Activated naive CD8-positive, alpha-beta T cell treated with anti-CD3 and anti-CD28 coated beads, Interleukin-2, amount 10 ng/mL, durations not matched to agents 7 days and 5 days (primary cell): ENCODE measurements around the gene ABCA12. TPM values are rescaled to one million over a fixed set of nuclear protein-coding genes. Genes with fewer than 3 reads are reported as not detected.
A peak's percentile ranks its signal among the peaks of the same experiment; 100 is the strongest.
"Not testable (repeated sequence)": the region's sequence is repeated elsewhere in the genome, so short reads cannot be mapped to it uniquely, and the experiment has no call there.

Experiments
- ATAC-seq: fragments of 150-1000 bp; cut with Tn5 transposase; one replicate; pipeline ENCODE4 v1.10.0; 2021; ENCODE audit warnings: low read depth, moderate library complexity
- POLR2A ChIA-PET: fragments of 350-600 bp; sonication (Branson Sonifier 250); formaldehyde crosslinking; loops from one replicate; lab custom pipeline; 2021; ENCODE audit warnings: antibody characterized with exemption; lab: Charles Lee
- DNase-seq: peaks from one replicate; pipeline ENCODE4 v3.0.0; 2021
- H3K27ac Mint-ChIP-seq: one replicate; pipeline ENCODE4 v1.8.0; 2022; ENCODE audit warnings: mild to moderate bottlenecking, mixed read lengths
- H3K27me3 Mint-ChIP-seq: one replicate; pipeline ENCODE4 v1.8.0; 2022; ENCODE audit warnings: mild to moderate bottlenecking, moderate library complexity, mixed read lengths
- H3K36me3 Mint-ChIP-seq: one replicate; pipeline ENCODE4 v1.8.0; 2021; ENCODE audit warnings: mild to moderate bottlenecking, mixed read lengths
- H3K4me1 Mint-ChIP-seq: one replicate; pipeline ENCODE4 v1.8.0; 2021; ENCODE audit warnings: mixed read lengths
- H3K4me3 Mint-ChIP-seq: one replicate; pipeline ENCODE4 v1.8.0; 2022; ENCODE audit warnings: mild to moderate bottlenecking, moderate library complexity, mixed read lengths
- H3K9me3 Mint-ChIP-seq: one replicate; pipeline ENCODE4 v1.8.0; 2021; ENCODE audit warnings: mixed read lengths
- total RNA-seq, 2 experiments: library from RNA; stranded (reverse); gene quantifications; one replicate each; pipeline ENCODE4 v1.2.3, GENCODE V29; 2021

ABCA12 gene, protein sequence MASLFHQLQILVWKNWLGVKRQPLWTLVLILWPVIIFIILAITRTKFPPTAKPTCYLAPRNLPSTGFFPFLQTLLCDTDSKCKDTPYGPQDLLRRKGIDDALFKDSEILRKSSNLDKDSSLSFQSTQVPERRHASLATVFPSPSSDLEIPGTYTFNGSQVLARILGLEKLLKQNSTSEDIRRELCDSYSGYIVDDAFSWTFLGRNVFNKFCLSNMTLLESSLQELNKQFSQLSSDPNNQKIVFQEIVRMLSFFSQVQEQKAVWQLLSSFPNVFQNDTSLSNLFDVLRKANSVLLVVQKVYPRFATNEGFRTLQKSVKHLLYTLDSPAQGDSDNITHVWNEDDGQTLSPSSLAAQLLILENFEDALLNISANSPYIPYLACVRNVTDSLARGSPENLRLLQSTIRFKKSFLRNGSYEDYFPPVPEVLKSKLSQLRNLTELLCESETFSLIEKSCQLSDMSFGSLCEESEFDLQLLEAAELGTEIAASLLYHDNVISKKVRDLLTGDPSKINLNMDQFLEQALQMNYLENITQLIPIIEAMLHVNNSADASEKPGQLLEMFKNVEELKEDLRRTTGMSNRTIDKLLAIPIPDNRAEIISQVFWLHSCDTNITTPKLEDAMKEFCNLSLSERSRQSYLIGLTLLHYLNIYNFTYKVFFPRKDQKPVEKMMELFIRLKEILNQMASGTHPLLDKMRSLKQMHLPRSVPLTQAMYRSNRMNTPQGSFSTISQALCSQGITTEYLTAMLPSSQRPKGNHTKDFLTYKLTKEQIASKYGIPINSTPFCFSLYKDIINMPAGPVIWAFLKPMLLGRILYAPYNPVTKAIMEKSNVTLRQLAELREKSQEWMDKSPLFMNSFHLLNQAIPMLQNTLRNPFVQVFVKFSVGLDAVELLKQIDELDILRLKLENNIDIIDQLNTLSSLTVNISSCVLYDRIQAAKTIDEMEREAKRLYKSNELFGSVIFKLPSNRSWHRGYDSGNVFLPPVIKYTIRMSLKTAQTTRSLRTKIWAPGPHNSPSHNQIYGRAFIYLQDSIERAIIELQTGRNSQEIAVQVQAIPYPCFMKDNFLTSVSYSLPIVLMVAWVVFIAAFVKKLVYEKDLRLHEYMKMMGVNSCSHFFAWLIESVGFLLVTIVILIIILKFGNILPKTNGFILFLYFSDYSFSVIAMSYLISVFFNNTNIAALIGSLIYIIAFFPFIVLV (N-terminal part only)
- total RNA-seq, result not detected

GRCh38 chr2:215138479-215138878, at the start of gene ABCA12:
TSS of gene ABCA12 (minus strand) at chr2:215138626. CDS start at chr2:215138208, 418 bp downstream.
- H3K9me3 Mint-ChIP-seq, result no peaks in the 10 kb centered on the region
- peaks cover 8% of the 10 kb centered on the region for H3K27me3 Mint-ChIP-seq
- no peak for ATAC-seq
- no peaks in the 10 kb centered on the region for H3K4me1 Mint-ChIP-seq
- POLR2A ChIA-PET, result no interaction called here
- no peak for DNase-seq
- H3K4me3 Mint-ChIP-seq, result no peak within 1 kb of the TSS
- H3K27ac Mint-ChIP-seq, result no peak within 1 kb of the TSS
- no peaks in the 10 kb centered on the region for H3K36me3 Mint-ChIP-seq

- H3K36me3 Mint-ChIP-seq, result no peaks in the 10 kb centered on the region
- POLR2A ChIA-PET, result no interaction called here
- H3K4me3 Mint-ChIP-seq, result no peak overlapping the region
- H3K27ac Mint-ChIP-seq, result no peak overlapping the region
- no peak for DNase-seq
- peaks cover 2% of the 10 kb centered on the region for H3K27me3 Mint-ChIP-seq
- no peak for ATAC-seq
- no peaks in the 10 kb centered on the region for H3K4me1 Mint-ChIP-seq
- H3K9me3 Mint-ChIP-seq, result no peaks in the 10 kb centered on the region
Measured at GRCh38 chr2:215188078-215188477, 49.7 kb upstream of the ABCA12 start.

- ATAC-seq, result no peak
Measured at GRCh38 chr2:215186021-215186420, 47.6 kb upstream of the ABCA12 start.

GRCh38 chr2:215178121-215178520, 39.7 kb upstream of the ABCA12 start:
- H3K4me1 Mint-ChIP-seq, result no peaks in the 10 kb centered on the region
- ATAC-seq, result no peak
- no peak for DNase-seq
- no peaks in the 10 kb centered on the region for H3K36me3 Mint-ChIP-seq
- no peaks in the 10 kb centered on the region for H3K27me3 Mint-ChIP-seq
- H3K9me3 Mint-ChIP-seq, result peaks cover 4% of the 10 kb centered on the region
- POLR2A ChIA-PET, result no interaction called here
- H3K27ac Mint-ChIP-seq, result no peak overlapping the region
- no peak overlapping the region for H3K4me3 Mint-ChIP-seq

More at GRCh38 chr2:215186021-215186420, 47.6 kb upstream of the ABCA12 start:
- H3K9me3 Mint-ChIP-seq, result peaks cover 2% of the 10 kb centered on the region
- no peaks in the 10 kb centered on the region for H3K4me1 Mint-ChIP-seq
- no peaks in the 10 kb centered on the region for H3K27me3 Mint-ChIP-seq
- POLR2A ChIA-PET, result no interaction called here
- no peaks in the 10 kb centered on the region for H3K36me3 Mint-ChIP-seq
- no peak overlapping the region for H3K27ac Mint-ChIP-seq
- no peak for DNase-seq
- H3K4me3 Mint-ChIP-seq, result no peak overlapping the region

DNA sequence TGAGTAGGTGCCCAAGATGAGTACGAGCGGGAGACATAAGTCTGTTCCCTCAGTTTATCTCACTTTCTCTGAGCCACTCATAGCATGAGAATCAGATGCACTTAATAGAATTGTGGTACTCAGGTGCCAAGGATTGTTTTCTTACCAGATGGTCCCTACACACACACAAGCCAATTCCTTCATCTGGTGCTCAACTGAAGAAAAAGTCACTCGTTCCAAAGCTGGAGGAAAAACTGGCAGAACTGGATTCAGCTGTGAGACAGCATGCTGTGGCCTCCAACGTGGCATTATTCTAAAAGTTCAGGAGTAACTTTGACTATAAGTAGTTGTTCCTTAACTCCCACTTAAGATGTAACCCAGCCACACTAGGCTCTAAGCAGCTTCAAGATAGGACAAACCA, 33.4 kb upstream of the ABCA12 start:
- Mint-ChIP-seq H3K9me3 (peaks cover 3% of the 10 kb centered on the region), H3K27me3 (no peaks in the 10 kb centered on the region), H3K36me3 (no peaks in the 10 kb centered on the region), H3K4me3 (no peak overlapping the region), H3K4me1 (peaks cover 5% of the 10 kb centered on the region), H3K27ac (no peak overlapping the region)
- no peak for ATAC-seq
- DNase-seq, result no peak
- POLR2A ChIA-PET, result interaction anchor here (1.1 kb wide), 1 partner anchor 139 kb away, joined by 4 read pairs; no protein-coding TSS in a partner anchor

DNA sequence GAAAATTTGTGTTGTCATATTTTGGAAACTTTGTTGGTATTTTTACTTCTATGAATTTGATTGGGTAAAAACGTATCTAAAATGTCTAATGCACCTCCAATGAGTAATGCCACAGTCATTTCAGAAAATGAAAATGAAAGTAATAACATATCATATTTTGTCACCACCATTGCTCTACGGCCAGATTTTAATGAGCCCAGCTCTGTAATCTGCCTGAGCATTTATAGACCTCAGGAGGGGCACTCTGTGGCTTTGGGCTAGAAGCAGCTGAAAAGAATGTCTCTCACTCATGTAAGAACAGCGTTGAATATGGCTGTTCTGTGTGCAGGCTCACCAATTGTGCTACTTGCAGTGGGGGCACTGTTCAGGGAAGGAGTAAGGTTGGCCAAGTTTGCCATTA, 32.7 kb upstream of the ABCA12 start:
- peak overlapping the region; percentile 50 for H3K27ac Mint-ChIP-seq

GRCh38 chr2:215166505-215166904, 28.1 kb upstream of the ABCA12 start:
- H3K4me1 Mint-ChIP-seq, H3K4me3 Mint-ChIP-seq, H3K36me3 Mint-ChIP-seq, H3K27ac Mint-ChIP-seq, H3K27me3 Mint-ChIP-seq, POLR2A ChIA-PET, H3K9me3 Mint-ChIP-seq, ATAC-seq, DNase-seq: not testable (repeated sequence)

More for the DNA sequence above, 32.7 kb upstream of the ABCA12 start:
- Mint-ChIP-seq H3K4me1 (peaks cover 5% of the 10 kb centered on the region), H3K4me3 (peak overlapping the region; percentile 33), H3K36me3 (no peaks in the 10 kb centered on the region), H3K9me3 (peaks cover 3% of the 10 kb centered on the region), H3K27me3 (no peaks in the 10 kb centered on the region)
- ATAC-seq (peak; percentile 77), DNase-seq (no peak)
- POLR2A ChIA-PET, result interaction anchor here (1.1 kb wide), 1 partner anchor 140 kb away, joined by 4 read pairs; no protein-coding TSS in a partner anchor

- H3K4me1 Mint-ChIP-seq, ATAC-seq, H3K9me3 Mint-ChIP-seq, H3K27me3 Mint-ChIP-seq, POLR2A ChIA-PET, H3K36me3 Mint-ChIP-seq, H3K4me3 Mint-ChIP-seq, DNase-seq, H3K27ac Mint-ChIP-seq: not testable (repeated sequence)
Measured at GRCh38 chr2:215163319-215163718, 24.9 kb upstream of the ABCA12 start.

- Mint-ChIP-seq H3K9me3 (peaks cover 3% of the 10 kb centered on the region), H3K36me3 (no peaks in the 10 kb centered on the region), H3K4me1 (no peaks in the 10 kb centered on the region), H3K27me3 (no peaks in the 10 kb centered on the region), H3K27ac (no peak overlapping the region), H3K4me3 (no peak overlapping the region)
- ATAC-seq, result no peak
- no peak for DNase-seq
- POLR2A ChIA-PET, result no interaction called here
Measured at GRCh38 chr2:215161301-215161829, 22.9 kb upstream of the ABCA12 start.

GRCh38 chr2:215160081-215160480, 21.7 kb upstream of the ABCA12 start:
- ATAC-seq (no peak), DNase-seq (no peak)
- Mint-ChIP-seq H3K27ac (no peak overlapping the region), H3K9me3 (peaks cover 3% of the 10 kb centered on the region), H3K4me1 (no peaks in the 10 kb centered on the region), H3K27me3 (no peaks in the 10 kb centered on the region), H3K4me3 (no peak overlapping the region), H3K36me3 (no peaks in the 10 kb centered on the region)
- POLR2A ChIA-PET, result no interaction called here

DNA sequence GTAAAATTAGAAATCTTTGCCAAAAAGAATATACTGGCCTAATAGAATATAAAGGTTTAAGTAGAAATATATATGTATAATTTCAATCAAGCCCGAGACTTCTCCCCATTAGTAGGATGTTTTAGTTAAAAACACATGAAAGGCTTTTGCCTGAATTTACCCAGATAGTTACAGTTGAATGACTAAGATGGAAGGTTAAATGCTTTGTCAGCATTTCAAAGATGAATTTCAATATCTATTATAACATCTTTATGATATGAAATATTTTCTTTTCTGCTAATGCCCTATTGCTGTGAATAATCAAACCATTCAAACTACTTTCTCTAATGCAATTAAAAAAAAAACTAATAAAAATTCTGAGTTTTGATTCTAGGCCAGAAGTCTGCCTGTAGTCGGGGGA, 18.0 kb upstream of the ABCA12 start:
- no peak overlapping the region for H3K27ac Mint-ChIP-seq

DNA sequence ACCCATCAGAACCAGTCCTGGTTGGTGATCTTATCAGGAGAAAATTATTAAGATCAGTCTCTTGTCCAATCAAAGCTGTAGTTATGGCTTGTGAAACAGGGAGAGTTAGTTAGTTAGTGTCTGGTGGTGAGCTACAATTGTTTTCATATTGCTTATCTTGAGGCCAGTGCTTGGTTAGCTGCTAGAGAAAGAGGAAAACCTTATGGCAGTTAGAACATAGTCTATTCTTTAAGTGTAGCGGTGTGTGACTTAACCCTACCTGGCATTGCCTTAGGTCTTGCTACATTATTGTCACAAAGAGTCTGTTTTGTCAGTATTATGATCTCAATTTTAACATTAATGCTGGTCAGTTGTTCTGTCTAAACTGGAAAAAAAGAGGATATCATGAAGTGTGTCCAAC, 11.5 kb upstream of the ABCA12 start:
- Mint-ChIP-seq H3K4me1 (no peaks in the 10 kb centered on the region), H3K9me3 (no peaks in the 10 kb centered on the region), H3K4me3 (no peak overlapping the region), H3K36me3 (no peaks in the 10 kb centered on the region), H3K27ac (no peak overlapping the region), H3K27me3 (peaks cover 1% of the 10 kb centered on the region)
- POLR2A ChIA-PET, result no interaction called here
- no peak for ATAC-seq
- DNase-seq, result no peak

More for the DNA sequence above, 18.0 kb upstream of the ABCA12 start:
- Mint-ChIP-seq H3K36me3 (no peaks in the 10 kb centered on the region), H3K4me3 (no peak overlapping the region), H3K27me3 (no peaks in the 10 kb centered on the region), H3K4me1 (no peaks in the 10 kb centered on the region), H3K9me3 (no peaks in the 10 kb centered on the region)
- POLR2A ChIA-PET, result no interaction called here
- DNase-seq (no peak), ATAC-seq (no peak)

DNA sequence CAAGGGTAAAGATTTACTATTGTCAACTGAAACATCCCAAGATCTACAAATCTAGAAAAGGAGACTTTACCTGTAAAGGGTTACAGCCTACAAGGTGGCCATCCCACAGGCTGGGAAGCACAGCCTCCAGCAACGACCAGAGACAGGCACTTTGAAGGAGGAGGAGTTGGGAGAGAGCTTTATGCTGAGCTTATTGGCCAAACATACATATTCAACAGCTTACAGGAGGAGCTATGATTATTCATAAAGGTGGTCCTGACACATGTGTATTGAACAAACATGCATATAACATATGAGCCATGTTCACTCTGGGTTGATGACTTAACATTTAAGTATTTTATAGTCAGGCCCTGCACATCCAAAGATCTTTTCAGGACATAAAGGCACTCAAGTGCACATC, 11.1 kb upstream of the ABCA12 start:
- Mint-ChIP-seq H3K36me3 (no peaks in the 10 kb centered on the region), H3K27ac (no peak overlapping the region), H3K4me1 (no peaks in the 10 kb centered on the region), H3K9me3 (no peaks in the 10 kb centered on the region), H3K4me3 (no peak overlapping the region), H3K27me3 (peaks cover 1% of the 10 kb centered on the region)
- POLR2A ChIA-PET, result no interaction called here
- ATAC-seq, result no peak
- DNase-seq, result no peak
